ENCODE results near the gene REXO4.
A peak's percentile ranks its signal among the peaks of the same experiment; 100 is the strongest.

Gene REXO4

GRCh38 chr9:133459476-133460404, 41.9 kb upstream of the REXO4 start, which contains the start of gene CACFD1:
Gene CACFD1 (plus strand): TSS chr9:133459978. CDS start chr9:133460067, 89 bp downstream.
- Histone ChIP-seq H4K20me1 (peaks cover 39% of the 10 kb centered on the region), H3K27ac (peak within 1 kb of the TSS; percentile 85), H3K9ac (peak within 1 kb of the TSS; percentile 87), H3K4me2 (peak within 1 kb of the TSS; percentile 91), H3K4me3 (peak within 1 kb of the TSS; percentile 80), H3K4me1 (peaks cover 55% of the 10 kb centered on the region), H3K27me3 (no peaks in the 10 kb centered on the region), H3K36me3 (peaks cover 16% of the 10 kb centered on the region; the same call in 1 of the 2 replicates), H3K9me3 (no peaks in the 10 kb centered on the region)
- TF ChIP-seq Cebpa-rat (IDR thresholded peaks at IDR 0.05): no peak

GRCh38 chr9:133458643-133459312, 41.0 kb upstream of the REXO4 start:
- Histone ChIP-seq H3K36me3 (peaks cover 6% of the 10 kb centered on the region; the same call in 1 of the 2 replicates), H3K27ac (no peak overlapping the region), H3K27me3 (no peaks in the 10 kb centered on the region), H3K4me2 (peak overlapping the region; percentile 90), H3K9ac (no peak overlapping the region), H3K4me1 (peaks cover 55% of the 10 kb centered on the region), H4K20me1 (peaks cover 33% of the 10 kb centered on the region), H3K4me3 (peak overlapping the region; percentile 80), H3K9me3 (no peaks in the 10 kb centered on the region)
- TF ChIP-seq Cebpa-rat (IDR thresholded peaks at IDR 0.05): no peak

DNA sequence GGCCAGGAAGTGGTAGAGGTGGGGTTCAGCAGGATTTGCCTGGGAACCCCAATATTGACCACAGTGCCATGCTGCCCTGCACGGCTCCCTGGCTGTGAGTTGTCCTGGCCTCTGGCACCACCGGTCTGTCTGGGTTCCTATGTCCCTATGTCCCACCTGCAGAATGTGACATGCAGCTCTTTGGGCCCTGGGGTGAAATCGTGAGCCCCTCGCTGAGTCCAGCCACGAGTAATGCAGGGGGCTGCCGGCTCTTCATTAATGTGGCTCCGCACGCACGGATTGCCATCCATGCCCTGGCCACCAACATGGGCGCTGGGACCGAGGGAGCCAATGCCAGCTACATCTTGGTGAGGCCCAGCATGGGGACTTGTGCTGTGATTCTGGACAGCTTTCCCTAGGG, 39.9 kb upstream of the REXO4 start:
- TF ChIP-seq Cebpa-rat (IDR thresholded peaks at IDR 0.05): no peak
- no peak overlapping the region for H3K4me2 ChIP-seq

GRCh38 chr9:133457233-133457632, 39.4 kb upstream of the REXO4 start:
- Histone ChIP-seq H3K4me3 (no peak overlapping the region), H3K4me2 (no peak overlapping the region), H3K9me3 (no peaks in the 10 kb centered on the region), H3K27ac (no peak overlapping the region), H3K4me1 (peaks cover 46% of the 10 kb centered on the region), H3K36me3 (no peaks in the 10 kb centered on the region), H3K9ac (no peak overlapping the region), H4K20me1 (peaks cover 18% of the 10 kb centered on the region), H3K27me3 (no peaks in the 10 kb centered on the region)
- TF ChIP-seq Cebpa-rat (IDR thresholded peaks at IDR 0.05): no peak

More for the DNA sequence above, 39.9 kb upstream of the REXO4 start:
- peaks cover 49% of the 10 kb centered on the region for H3K4me1 ChIP-seq
- H3K9ac ChIP-seq: no peak overlapping the region
- H3K9me3 ChIP-seq: no peaks in the 10 kb centered on the region
- peaks cover 23% of the 10 kb centered on the region for H4K20me1 ChIP-seq
- no peaks in the 10 kb centered on the region for H3K27me3 ChIP-seq
- H3K27ac ChIP-seq: no peak overlapping the region
- H3K36me3 ChIP-seq: no peaks in the 10 kb centered on the region
- no peak overlapping the region for H3K4me3 ChIP-seq

GRCh38 chr9:133456409-133456808, 38.6 kb upstream of the REXO4 start:
- H3K9ac ChIP-seq: no peak overlapping the region
- H4K20me1 ChIP-seq: peaks cover 10% of the 10 kb centered on the region
- no peaks in the 10 kb centered on the region for H3K9me3 ChIP-seq
- no peak overlapping the region for H3K27ac ChIP-seq
- no peaks in the 10 kb centered on the region for H3K36me3 ChIP-seq
- no peak overlapping the region for H3K4me3 ChIP-seq
- H3K27me3 ChIP-seq: no peaks in the 10 kb centered on the region
- H3K4me2 ChIP-seq: no peak overlapping the region
- no peak for TF ChIP-seq Cebpa-rat (IDR thresholded peaks at IDR 0.05)
- H3K4me1 ChIP-seq: peaks cover 45% of the 10 kb centered on the region

- H3K27ac ChIP-seq: no peak overlapping the region
- H3K9ac ChIP-seq: no peak overlapping the region
- H3K27me3 ChIP-seq: no peaks in the 10 kb centered on the region
- H4K20me1 ChIP-seq: peaks cover 5% of the 10 kb centered on the region
- no peaks in the 10 kb centered on the region for H3K36me3 ChIP-seq
- H3K4me2 ChIP-seq: no peak overlapping the region
- H3K4me3 ChIP-seq: no peak overlapping the region
- TF ChIP-seq Cebpa-rat (IDR thresholded peaks at IDR 0.05): no peak
- peaks cover 40% of the 10 kb centered on the region for H3K4me1 ChIP-seq
- H3K9me3 ChIP-seq: no peaks in the 10 kb centered on the region
Measured at GRCh38 chr9:133455936-133456335, 38.1 kb upstream of the REXO4 start.

DNA sequence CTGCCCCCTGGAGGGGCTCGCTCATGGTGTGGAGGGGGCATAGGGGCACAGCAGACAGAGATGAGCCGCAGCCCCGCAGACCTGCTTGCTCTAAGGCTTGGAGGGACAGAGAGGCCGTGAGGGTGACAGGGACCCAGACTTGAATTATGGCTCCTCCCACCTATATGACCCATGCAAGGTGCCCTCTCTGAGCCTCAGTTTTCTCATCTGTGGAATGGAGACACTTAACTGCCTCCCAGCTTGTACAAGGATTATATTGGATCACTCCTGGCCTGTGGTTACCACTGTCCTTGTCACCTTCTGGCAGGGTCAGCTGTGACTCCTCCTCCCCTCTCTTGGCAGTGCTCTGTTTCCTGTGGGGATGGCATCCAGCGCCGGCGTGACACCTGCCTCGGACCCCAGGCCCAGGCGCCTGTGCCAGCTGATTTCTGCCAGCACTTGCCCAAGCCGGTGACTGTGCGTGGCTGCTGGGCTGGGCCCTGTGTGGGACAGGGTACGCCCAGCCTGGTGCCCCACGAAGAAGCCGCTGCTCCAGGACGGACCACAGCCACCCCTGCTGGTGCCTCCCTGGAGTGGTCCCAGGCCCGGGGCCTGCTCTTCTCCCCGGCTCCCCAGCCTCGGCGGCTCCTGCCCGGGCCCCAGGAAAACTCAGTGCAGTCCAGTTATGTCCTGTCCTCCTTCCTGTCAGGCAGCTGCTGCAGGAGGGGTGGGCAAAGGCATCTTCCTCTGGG, 37.3 kb upstream of the REXO4 start:
- Histone ChIP-seq H3K27me3 (no peaks in the 10 kb centered on the region), H4K20me1 (no peaks in the 10 kb centered on the region), H3K36me3 (no peaks in the 10 kb centered on the region), H3K9ac (no peak overlapping the region), H3K4me3 (no peak overlapping the region), H3K27ac (no peak overlapping the region), H3K4me2 (peak overlapping the region; percentile 74), H3K9me3 (no peaks in the 10 kb centered on the region), H3K4me1 (peaks cover 34% of the 10 kb centered on the region)
- no peak for TF ChIP-seq Cebpa-rat (IDR thresholded peaks at IDR 0.05)

- Histone ChIP-seq H3K4me1 (peaks cover 33% of the 10 kb centered on the region), H3K4me2 (peak overlapping the region; percentile 74), H3K9me3 (no peaks in the 10 kb centered on the region), H4K20me1 (no peaks in the 10 kb centered on the region), H3K27ac (peak overlapping the region; percentile 37), H3K9ac (0 out of 2 replicates have a peak overlapping the region, but pooled peaks have one; percentile 41), H3K36me3 (no peaks in the 10 kb centered on the region), H3K27me3 (no peaks in the 10 kb centered on the region), H3K4me3 (no peak overlapping the region)
- no peak for TF ChIP-seq Cebpa-rat (IDR thresholded peaks at IDR 0.05)
Measured at GRCh38 chr9:133454325-133454724, 36.5 kb upstream of the REXO4 start.

DNA sequence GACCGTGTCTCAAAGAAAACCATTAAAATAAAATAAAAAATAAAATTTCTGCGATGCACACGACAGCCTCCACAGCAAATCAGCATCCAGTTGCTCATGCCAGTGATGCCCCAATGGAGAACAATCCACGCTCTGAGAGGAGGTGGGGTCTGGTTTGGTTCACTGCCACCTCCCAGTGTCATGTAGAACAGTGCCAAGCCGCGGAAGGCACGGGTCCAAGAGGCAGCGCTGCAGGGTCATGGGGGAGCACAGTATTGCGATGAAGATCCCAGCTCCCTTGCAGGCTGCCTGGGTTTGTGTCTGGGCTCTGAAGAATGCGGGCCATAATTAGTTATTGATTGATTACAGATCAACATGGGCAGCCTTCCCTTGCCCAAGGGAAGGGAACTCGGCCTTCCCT, 35.8 kb upstream of the REXO4 start:
- Histone ChIP-seq H3K27ac (peak overlapping the region; percentile 37; the same call in 1 of the 2 replicates), H3K4me3 (no peak overlapping the region), H3K27me3 (no peaks in the 10 kb centered on the region), H4K20me1 (no peaks in the 10 kb centered on the region), H3K9me3 (no peaks in the 10 kb centered on the region), H3K4me1 (peaks cover 26% of the 10 kb centered on the region), H3K4me2 (peak overlapping the region; percentile 74), H3K9ac (0 out of 2 replicates have a peak overlapping the region, but pooled peaks have one; percentile 41), H3K36me3 (no peaks in the 10 kb centered on the region)
- TF ChIP-seq Cebpa-rat (IDR thresholded peaks at IDR 0.05): no peak
